Measurements from ENCODE around the gene CARS1.

The CARS1 gene

DNA sequence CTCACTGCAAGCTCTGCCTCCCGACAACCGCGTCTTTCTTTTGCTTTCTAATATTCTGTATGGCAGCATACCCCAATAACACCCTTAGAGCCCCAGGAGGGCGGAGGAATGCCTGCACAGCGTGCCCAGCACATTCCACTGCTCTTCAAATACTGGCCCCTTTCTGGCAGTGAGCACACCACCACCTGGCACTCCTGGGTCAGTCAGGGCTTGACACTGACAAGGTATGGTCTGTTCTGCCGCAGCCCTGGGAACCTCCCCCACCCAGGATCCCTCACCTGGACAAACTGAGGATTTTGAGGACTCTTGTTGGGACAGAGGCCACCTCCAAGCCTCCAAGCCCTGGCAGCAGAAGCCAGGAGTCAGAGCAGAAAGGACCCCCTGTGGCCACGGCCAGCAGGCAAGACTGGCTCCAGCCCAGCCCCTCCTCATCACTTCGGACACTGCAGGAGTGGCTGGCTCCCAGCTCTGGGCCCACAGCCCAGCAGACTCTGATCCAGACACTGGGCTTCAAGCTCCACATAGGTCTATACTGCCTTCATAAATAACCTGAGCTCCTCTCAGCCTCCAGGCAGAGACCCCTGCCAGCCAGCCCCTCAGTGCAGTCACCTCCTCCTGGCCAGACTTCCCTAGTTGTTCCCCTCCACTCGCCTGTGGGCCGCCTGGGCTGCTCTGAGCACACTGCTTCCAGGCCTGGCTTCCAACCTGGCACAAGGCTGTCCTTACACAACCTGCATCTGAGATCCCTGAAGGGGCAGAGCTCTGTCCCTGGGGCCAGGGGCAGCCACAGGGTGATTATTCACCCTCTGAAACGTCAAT lies 14.5 kb downstream of the CARS1 start:
- H3K9me2 ChIP-seq (replicated peaks; ENCODE audit: insufficient read depth, low read length): no peaks in the 10 kb centered on the region
- peaks cover 36% of the 10 kb centered on the region for H3K79me2 ChIP-seq (ENCODE audit: insufficient read depth, low read length)
- no peaks in the 10 kb centered on the region; the same call in 1 of the 2 replicates for H3K36me3 ChIP-seq (ENCODE audit: low read length)
- no peak overlapping the region for H2AFZ ChIP-seq (ENCODE audit: low read depth, low read length, severe bottlenecking)
- no peaks in the 10 kb centered on the region for H3K9me3 ChIP-seq (ENCODE audit: insufficient read depth, low read length)
- no peaks in the 10 kb centered on the region for H3K27me3 ChIP-seq (ENCODE audit: low read length)
- no peak overlapping the region for H3K9ac ChIP-seq (ENCODE audit: low read length)
- H4K20me1 ChIP-seq (ENCODE audit: low read depth, low read length): no peaks in the 10 kb centered on the region
- no peak overlapping the region for H3K4me3 ChIP-seq (ENCODE audit: insufficient read depth, low read length, poor library complexity, severe bottlenecking)
- H3K27ac ChIP-seq (ENCODE audit: low read depth, low read length): no peak overlapping the region
- no peak overlapping the region for H3K4me2 ChIP-seq (ENCODE audit: low read depth, low read length, poor library complexity, severe bottlenecking)
- no peak for TF ChIP-seq EZH2phosphoT487 (conservative IDR thresholded peaks at IDR 0.05; ENCODE audit: low read length)
- TF ChIP-seq, protein P1, sequence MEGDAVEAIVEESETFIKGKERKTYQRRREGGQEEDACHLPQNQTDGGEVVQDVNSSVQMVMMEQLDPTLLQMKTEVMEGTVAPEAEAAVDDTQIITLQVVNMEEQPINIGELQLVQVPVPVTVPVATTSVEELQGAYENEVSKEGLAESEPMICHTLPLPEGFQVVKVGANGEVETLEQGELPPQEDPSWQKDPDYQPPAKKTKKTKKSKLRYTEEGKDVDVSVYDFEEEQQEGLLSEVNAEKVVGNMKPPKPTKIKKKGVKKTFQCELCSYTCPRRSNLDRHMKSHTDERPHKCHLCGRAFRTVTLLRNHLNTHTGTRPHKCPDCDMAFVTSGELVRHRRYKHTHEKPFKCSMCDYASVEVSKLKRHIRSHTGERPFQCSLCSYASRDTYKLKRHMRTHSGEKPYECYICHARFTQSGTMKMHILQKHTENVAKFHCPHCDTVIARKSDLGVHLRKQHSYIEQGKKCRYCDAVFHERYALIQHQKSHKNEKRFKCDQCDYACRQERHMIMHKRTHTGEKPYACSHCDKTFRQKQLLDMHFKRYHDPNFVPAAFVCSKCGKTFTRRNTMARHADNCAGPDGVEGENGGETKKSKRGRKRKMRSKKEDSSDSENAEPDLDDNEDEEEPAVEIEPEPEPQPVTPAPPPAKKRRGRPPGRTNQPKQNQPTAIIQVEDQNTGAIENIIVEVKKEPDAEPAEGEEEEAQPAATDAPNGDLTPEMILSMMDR (IDR thresholded peaks at IDR 0.05; ENCODE audit: insufficient read depth, low read length, poor library complexity, severe bottlenecking): no peak
- H3F3A ChIP-seq (ENCODE audit: insufficient read depth): no peaks in the 10 kb centered on the region

DNA sequence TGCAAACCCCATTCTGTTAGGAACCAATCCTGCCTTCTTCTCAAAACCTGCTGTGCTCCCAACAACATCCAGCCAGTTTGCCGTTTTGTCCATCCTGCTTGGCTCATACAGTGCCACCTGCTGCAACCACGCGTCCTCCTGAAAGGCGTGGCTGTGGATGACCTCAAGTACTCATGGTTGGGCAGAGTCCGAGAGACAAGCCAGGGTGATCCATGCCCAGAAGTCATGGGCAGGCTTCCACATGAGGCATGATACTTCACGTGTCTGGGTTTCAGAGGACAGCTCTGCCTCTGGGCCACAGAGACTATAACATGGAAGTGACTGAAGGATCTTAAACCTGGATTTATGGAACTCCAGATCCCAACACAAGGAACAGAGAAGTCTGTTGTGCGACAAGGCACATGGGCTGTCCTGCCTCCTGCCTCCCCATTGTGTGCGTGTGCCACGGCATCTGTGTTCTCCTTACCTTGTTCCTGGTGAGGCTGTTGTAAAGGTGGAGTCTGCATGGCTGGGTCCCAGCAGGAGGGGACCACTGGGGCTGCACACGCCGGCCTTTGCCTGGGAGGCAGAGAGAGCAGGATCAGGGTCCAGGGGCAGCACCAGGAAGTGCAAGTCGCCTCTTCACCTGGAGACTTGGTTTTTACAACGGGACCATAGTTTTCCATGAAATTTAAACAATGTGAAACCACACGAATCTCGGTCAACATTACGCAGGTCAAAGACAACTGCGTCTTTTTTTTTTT lies 15.4 kb downstream of the CARS1 start:
- no peaks in the 10 kb centered on the region for H4K20me1 ChIP-seq (ENCODE audit: low read depth, low read length)
- no peaks in the 10 kb centered on the region; the same call in 1 of the 2 replicates for H3K36me3 ChIP-seq (ENCODE audit: low read length)
- H3K9me3 ChIP-seq (ENCODE audit: insufficient read depth, low read length): no peaks in the 10 kb centered on the region
- no peak overlapping the region for H3K4me3 ChIP-seq (ENCODE audit: insufficient read depth, low read length, poor library complexity, severe bottlenecking)
- TF ChIP-seq, protein P1 (IDR thresholded peaks at IDR 0.05; ENCODE audit: insufficient read depth, low read length, poor library complexity, severe bottlenecking): no peak
- no peak for TF ChIP-seq EZH2phosphoT487 (conservative IDR thresholded peaks at IDR 0.05; ENCODE audit: low read length)
- no peak overlapping the region for H2AFZ ChIP-seq (ENCODE audit: low read depth, low read length, severe bottlenecking)
- peaks cover 29% of the 10 kb centered on the region; the same call in 1 of the 2 replicates for H3K79me2 ChIP-seq (ENCODE audit: insufficient read depth, low read length)
- H3F3A ChIP-seq (ENCODE audit: insufficient read depth): no peaks in the 10 kb centered on the region
- no peak overlapping the region for H3K4me2 ChIP-seq (ENCODE audit: low read depth, low read length, poor library complexity, severe bottlenecking)
- no peak overlapping the region for H3K9ac ChIP-seq (ENCODE audit: low read length)
- no peaks in the 10 kb centered on the region for H3K27me3 ChIP-seq (ENCODE audit: low read length)
- no peak overlapping the region for H3K27ac ChIP-seq (ENCODE audit: low read depth, low read length)
- H3K9me2 ChIP-seq (replicated peaks; ENCODE audit: insufficient read depth, low read length): no peaks in the 10 kb centered on the region

DNA sequence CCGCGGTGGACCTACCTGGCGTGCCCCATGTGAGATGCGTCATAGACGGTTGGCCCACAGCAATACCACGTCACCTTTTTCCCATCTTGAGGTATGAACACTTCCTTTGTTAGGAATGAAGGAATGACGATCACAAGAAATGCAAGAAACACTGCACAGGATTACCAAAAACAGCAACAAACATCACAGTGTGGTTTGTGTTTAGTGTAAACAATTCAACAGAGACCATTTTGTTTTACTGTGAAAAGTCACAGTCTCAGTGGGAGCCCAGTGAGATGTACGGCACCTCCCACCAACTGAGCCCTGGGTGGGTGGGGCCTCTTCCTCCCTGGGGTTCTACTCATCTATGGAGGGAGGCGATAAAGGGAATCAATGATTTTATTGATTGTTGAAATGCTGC lies 16.3 kb downstream of the CARS1 start:
- H3K4me3 ChIP-seq (ENCODE audit: insufficient read depth, low read length, poor library complexity, severe bottlenecking): no peak overlapping the region

More for the DNA sequence above, 16.3 kb downstream of the CARS1 start:
- Histone ChIP-seq H3K4me2 (ENCODE audit: low read depth, low read length, poor library complexity, severe bottlenecking) (no peak overlapping the region), H2AFZ (ENCODE audit: low read depth, low read length, severe bottlenecking) (no peak overlapping the region), H3K79me2 (ENCODE audit: insufficient read depth, low read length) (peaks cover 19% of the 10 kb centered on the region; the same call in 1 of the 2 replicates), H3K9ac (ENCODE audit: low read length) (no peak overlapping the region), H3K9me2 (replicated peaks; ENCODE audit: insufficient read depth, low read length) (no peaks in the 10 kb centered on the region), H3K36me3 (ENCODE audit: low read length) (peaks cover 5% of the 10 kb centered on the region), H4K20me1 (ENCODE audit: low read depth, low read length) (no peaks in the 10 kb centered on the region), H3K27ac (ENCODE audit: low read depth, low read length) (no peak overlapping the region), H3K9me3 (ENCODE audit: insufficient read depth, low read length) (no peaks in the 10 kb centered on the region), H3F3A (ENCODE audit: insufficient read depth) (no peaks in the 10 kb centered on the region), H3K27me3 (ENCODE audit: low read length) (no peaks in the 10 kb centered on the region)
- TF ChIP-seq, protein P1 (IDR thresholded peaks at IDR 0.05; ENCODE audit: insufficient read depth, low read length, poor library complexity, severe bottlenecking): no peak
- no peak for TF ChIP-seq EZH2phosphoT487 (conservative IDR thresholded peaks at IDR 0.05; ENCODE audit: low read length)
